ENCODE results near the gene PDE4B.

The PDE4B gene

GRCh38 chr1:66012106-66012784 is 219.6 kb downstream of the PDE4B start:
- no peak overlapping the region for H3K4me3 ChIP-seq (ENCODE audit: control insufficient read depth, low read depth, low read length)
- DNase-seq (ENCODE audit: low read depth): peak; percentile 21
- TF ChIP-seq CTCF (IDR thresholded peaks at IDR 0.05; ENCODE audit: control insufficient read depth, insufficient read depth, low read depth, low read length, missing control alignments): no peak

- no peak for DNase-seq (ENCODE audit: low read depth)
- TF ChIP-seq CTCF (IDR thresholded peaks at IDR 0.05; ENCODE audit: control insufficient read depth, insufficient read depth, low read depth, low read length, missing control alignments): no peak
- H3K4me3 ChIP-seq (ENCODE audit: control insufficient read depth, low read depth, low read length): no peak overlapping the region
Measured at GRCh38 chr1:66013371-66013770, 220.7 kb downstream of the PDE4B start.

- DNase-seq (ENCODE audit: low read depth): no peak
- H3K4me3 ChIP-seq (ENCODE audit: control insufficient read depth, low read depth, low read length): no peak overlapping the region
- TF ChIP-seq CTCF (IDR thresholded peaks at IDR 0.05; ENCODE audit: control insufficient read depth, insufficient read depth, low read depth, low read length, missing control alignments): no peak
Measured at GRCh38 chr1:66022904-66023620, 230.4 kb downstream of the PDE4B start.

- no peak for TF ChIP-seq CTCF (IDR thresholded peaks at IDR 0.05; ENCODE audit: control insufficient read depth, insufficient read depth, low read depth, low read length, missing control alignments)
- DNase-seq (ENCODE audit: low read depth): no peak
- H3K4me3 ChIP-seq (ENCODE audit: control insufficient read depth, low read depth, low read length): no peak overlapping the region
Measured at GRCh38 chr1:66025188-66025587, 232.5 kb downstream of the PDE4B start.

- DNase-seq (ENCODE audit: low read depth): no peak
- no peak overlapping the region for H3K4me3 ChIP-seq (ENCODE audit: control insufficient read depth, low read depth, low read length)
- no peak for TF ChIP-seq CTCF (IDR thresholded peaks at IDR 0.05; ENCODE audit: control insufficient read depth, insufficient read depth, low read depth, low read length, missing control alignments)
Measured at GRCh38 chr1:66028035-66028434, 235.3 kb downstream of the PDE4B start.

GRCh38 chr1:66033781-66034180 is 241.1 kb downstream of the PDE4B start:
- no peak for DNase-seq (ENCODE audit: low read depth)
- TF ChIP-seq CTCF (IDR thresholded peaks at IDR 0.05; ENCODE audit: control insufficient read depth, insufficient read depth, low read depth, low read length, missing control alignments): no peak
- no peak overlapping the region for H3K4me3 ChIP-seq (ENCODE audit: control insufficient read depth, low read depth, low read length)

Data from AG09309 (cell line).